Measurements from ENCODE around the gene CFAP65. TPM values are rescaled to one million over a fixed set of nuclear protein-coding genes. Genes with fewer than 3 reads are reported as not detected.

CFAP65 gene
- total and polyA plus RNA-seq, 9 of the 15 experiments (the other 6 are each of a cell fraction or from before 2014, with no cell fraction given): not detected

- TF ChIP-seq FOS (IDR thresholded peaks at IDR 0.05; ENCODE audit: extremely low read depth, insufficient read length): no peak
- no peak for TF ChIP-seq HNRNPK (IDR thresholded peaks at IDR 0.05; ENCODE audit: low read depth, low read length, poor library complexity, severe bottlenecking)
- no peak for TF ChIP-seq ATF4 (CRISPR knock-in tag; IDR thresholded peaks at IDR 0.05)
- TF ChIP-seq ELF1 (tag; IDR thresholded peaks at IDR 0.05): no peak
- no peak for TF ChIP-seq RB1 (IDR thresholded peaks at IDR 0.05; ENCODE audit: low read depth)
- no peak for TF ChIP-seq ZFPM2 (CRISPR knock-in tag; IDR thresholded peaks at IDR 0.05)
Observed at GRCh38 chr2:219072741-219073250, 31.5 kb upstream of the CFAP65 start (continued).

- peaks cover 2 to 5% of the 10 kb centered on the region in 2 experiments; a peak in 2 of 5 replicates for H3K27me3 ChIP-seq (ENCODE audit: control insufficient read depth in 2 of 2, insufficient read depth in 2 of 2, low read length in 2 of 2)
- TF ChIP-seq CBX3 (IDR thresholded peaks at IDR 0.05; ENCODE audit: borderline replicate concordance in 1 of 2, low read length in 2 of 2) (no peak), PATZ1 (CRISPR knock-in tag; IDR thresholded peaks at IDR 0.05; ENCODE audit: borderline replicate concordance) (no peak), MCM5 (IDR thresholded peaks at IDR 0.05; ENCODE audit: low read depth) (no peak), RCOR1 (IDR thresholded peaks at IDR 0.05; ENCODE audit: borderline replicate concordance in 1 of 2, low read depth in 2 of 2, low read length in 2 of 2) (no peak), MAFK (IDR thresholded peaks at IDR 0.05; ENCODE audit: low read length) (no peak)
- H3K9me1 ChIP-seq (ENCODE audit: control insufficient read depth, insufficient read depth, low read length): no peaks in the 10 kb centered on the region
- FAIRE-seq (no peak), DNase-seq (ENCODE audit: extremely low read depth in 1 of 4, low spot score in 3 of 4) (no peak), ATAC-seq (no peak)
- no peak overlapping the region for H3K27ac ChIP-seq (ENCODE audit: extremely low read depth, low read depth, low read length)
- H3K4me3 ChIP-seq: no peak overlapping the region
- WGBS (ENCODE audit: insufficient coverage, low coverage, missing lambda C conversion rate): 16% methylated on average over 6 of the region's 6 CpGs
- POLR2A ChIA-PET: interaction anchor here (1.4 kb wide), 1 partner anchor 33 kb away, joined by 3 read pairs; no protein-coding TSS in a partner anchor
- no TSS peak for BruUV-seq (replicated peaks)
- H2AFZ ChIP-seq (ENCODE audit: low read depth, low read length): no peak overlapping the region
- H3K9me3 ChIP-seq (replicated peaks; ENCODE audit: control insufficient read depth, insufficient read depth, low read depth, low read length): no peaks in the 10 kb centered on the region
- H3K79me2 ChIP-seq (ENCODE audit: control insufficient read depth, insufficient read depth, low read length): no peaks in the 10 kb centered on the region
- intact Hi-C loops (cut with micrococcal nuclease) (no loop called here), in situ Hi-C loops (cut with MboI) (loop anchor here (5.0 kb wide), 1 partner anchor 51 kb away; no protein-coding TSS in a partner anchor)
- CTCF ChIA-PET (ENCODE audit: low intra/inter-chr PET ratio): no interaction called here
- no peak overlapping the region for H3K4me2 ChIP-seq (ENCODE audit: insufficient read depth, low read length)
- H3K4me1 ChIP-seq (replicated peaks in 1 of 2; ENCODE audit: control insufficient read depth in 2 of 2, insufficient read depth in 2 of 2, low read length in 2 of 2): no peaks in the 10 kb centered on the region
- H3K9ac ChIP-seq (ENCODE audit: insufficient read depth in 1 of 2, low read depth in 2 of 2, low read length in 2 of 2): no peak overlapping the region
- no peaks in the 10 kb centered on the region for H4K20me1 ChIP-seq (replicated peaks; ENCODE audit: control insufficient read depth, insufficient read depth, low read length)
- H3K36me3 ChIP-seq (ENCODE audit: control insufficient read depth, insufficient read depth, low read length): no peaks in the 10 kb centered on the region
Observed at GRCh38 chr2:219071131-219071816, 30.0 kb upstream of the CFAP65 start.

Measured in K562 (cell line).